H1 (cell line): ENCODE results near the gene ALPI. TPM values are rescaled to one million over a fixed set of nuclear protein-coding genes. Genes with fewer than 3 reads are reported as not detected.
"Not testable (repeated sequence)": the region's sequence is repeated elsewhere in the genome, so short reads cannot be mapped to it uniquely, and the experiment has no call there.

ENCODE experiments used
- CTCF ChIA-PET: fragments of 300-600 bp; sonication (Branson Sonifier 250); formaldehyde crosslinking; loops from one replicate; lab custom pipeline; 2021; ENCODE audit not compliant: partially characterized antibody; lab: Charles Lee
- POLR2A ChIA-PET: fragments of 300-600 bp; sonication (Branson Sonifier 250); formaldehyde crosslinking; loops from one replicate; lab custom pipeline; 2021; ENCODE audit warnings: inconsistent platforms; ENCODE audit not compliant: partially characterized antibody; lab: Charles Lee
- DNase-seq, 2 experiments: peaks; one replicate each; pipeline versions ENCODE4 v3.0.0 to v3.0.0-alpha.2; 2010 to 2022; ENCODE audit warnings: low spot score in 2 of 2, low read depth in 1 of 2, mixed read lengths in 1 of 2
- FAIRE-seq: peaks from 2 replicates; lab custom pipeline; 2011; peaks lifted over from hg19 to GRCh38; lab: Jason Lieb, UNC
- H2AFZ ChIP-seq: 2 replicates; pipeline ENCODE4 v1.8.1; 2012; ENCODE audit warnings: low read length, inconsistent platforms
- H2AK5ac ChIP-seq: 2 replicates; pipeline ENCODE4 v1.6.1; 2013; ENCODE audit warnings: low read depth, low read length
- H2BK120ac ChIP-seq: replicated peaks from 2 replicates; pipeline ENCODE3; 2013; ENCODE audit warnings: low read depth, low read length, inconsistent platforms
- H2BK12ac ChIP-seq: 2 replicates; pipeline ENCODE4 v1.6.1; 2013; ENCODE audit warnings: low read depth, low read length
- H2BK15ac ChIP-seq: 2 replicates; pipeline ENCODE4 v1.6.1; 2013; ENCODE audit warnings: low read length
- H2BK20ac ChIP-seq: 2 replicates; pipeline ENCODE4 v1.6.1; 2013; ENCODE audit warnings: low read length
- H2BK5ac ChIP-seq: 2 replicates; pipeline ENCODE4 v1.6.1; 2013; ENCODE audit warnings: low read depth, low read length
- H3K14ac ChIP-seq: 2 replicates; pipeline ENCODE4 v1.6.1; 2013; ENCODE audit warnings: inconsistent platforms; ENCODE audit not compliant: insufficient read length
- H3K18ac ChIP-seq: 2 replicates; pipeline ENCODE4 v1.6.1; 2013; ENCODE audit warnings: low read length; ENCODE audit errors: extremely low read depth
- H3K23ac ChIP-seq: 2 replicates; pipeline ENCODE4 v1.6.1; 2013; ENCODE audit warnings: inconsistent platforms; ENCODE audit not compliant: insufficient read length
- H3K23me2 ChIP-seq: 2 replicates; pipeline ENCODE4 v1.6.1; 2013; ENCODE audit warnings: low read depth, low read length
- H3K27ac ChIP-seq: 2 replicates; pipeline ENCODE4 v1.6.1; 2011; ENCODE audit warnings: low read depth, low read length, inconsistent platforms
- H3K27me3 ChIP-seq, 4 experiments: replicated peaks in 1 of 4; 1 replicate in 1 of 4; 2 replicates in 3 of 4; pipeline versions ENCODE4 v1.6.1 to v1.8.1; 2011 to 2013; ENCODE audit warnings: low read length in 3 of 4, mild to moderate bottlenecking in 3 of 4, inconsistent platforms in 2 of 4, mixed read lengths in 2 of 4, moderate library complexity in 1 of 4; ENCODE audit not compliant: control insufficient read depth in 3 of 4, insufficient read depth in 3 of 4; ENCODE audit errors: extremely low read depth in 1 of 4
- H3K36me3 ChIP-seq, 4 experiments: 2 replicates each; pipeline versions ENCODE4 v1.6.1 to v1.8.1; 2011 to 2013; ENCODE audit warnings: mild to moderate bottlenecking in 4 of 4, low read length in 3 of 4, moderate library complexity in 2 of 4, control low read depth in 1 of 4, inconsistent platforms in 1 of 4; ENCODE audit not compliant: insufficient read depth in 4 of 4, control insufficient read depth in 2 of 4
- H3K4ac ChIP-seq: replicated peaks from 2 replicates; pipeline ENCODE3; 2013; ENCODE audit warnings: low read length, low read depth, mixed read lengths, inconsistent platforms; ENCODE audit not compliant: insufficient read length
- H3K4me1 ChIP-seq, 4 experiments: replicated peaks in 1 of 4; 1 replicate in 1 of 4; 2 replicates in 3 of 4; pipeline versions ENCODE4 v1.6.1 to v1.8.1; 2011 to 2013; ENCODE audit warnings: low read length in 3 of 4, inconsistent platforms in 2 of 4, mixed read lengths in 1 of 4; ENCODE audit not compliant: insufficient read depth in 4 of 4, control insufficient read depth in 3 of 4
- H3K4me2 ChIP-seq, 2 experiments: 2 replicates each; pipeline versions ENCODE4 v1.6.1 to v1.8.1; 2011 to 2013; ENCODE audit warnings: low read depth in 2 of 2, low read length in 2 of 2, control low read depth in 1 of 2, inconsistent platforms in 1 of 2, mild to moderate bottlenecking in 1 of 2; ENCODE audit not compliant: insufficient read depth in 1 of 2
- H3K4me3 ChIP-seq, 4 experiments: fragments of 200-600, 300-600 bp in 1 of 4; sonication (generic), shearing (Covaris generic), sonication (Bioruptor Twin) in 1 of 4; 2 replicates each; pipeline versions ENCODE4 v1.5.1 to v1.8.1; 2011 to 2016; ENCODE audit warnings: low read length in 4 of 4, low read depth in 3 of 4, control low read depth in 2 of 4, inconsistent platforms in 2 of 4, mild to moderate bottlenecking in 2 of 4, mixed read lengths in 1 of 4, moderate library complexity in 1 of 4; ENCODE audit not compliant: insufficient read depth in 2 of 4; ENCODE audit errors: extremely low read depth in 1 of 4
- H3K56ac ChIP-seq: replicated peaks from 2 replicates; pipeline ENCODE3; 2013; ENCODE audit warnings: low read depth, mild to moderate bottlenecking, mixed read lengths, low read length, inconsistent platforms; ENCODE audit not compliant: insufficient read length
- H3K79me1 ChIP-seq: 2 replicates; pipeline ENCODE4 v1.6.1; 2013; ENCODE audit warnings: low read depth, low read length, control low read depth
- H3K79me2 ChIP-seq, 2 experiments: 2 replicates each; pipeline versions ENCODE4 v1.6.1 to v1.8.1; 2012 to 2013; ENCODE audit warnings: low read length in 2 of 2, mild to moderate bottlenecking in 2 of 2, inconsistent platforms in 1 of 2; ENCODE audit not compliant: insufficient read depth in 2 of 2, control insufficient read depth in 1 of 2
- H3K9ac ChIP-seq, 4 experiments: replicated peaks in 1 of 4; 1 replicate in 1 of 4; 2 replicates in 3 of 4; pipeline versions ENCODE4 v1.6.1 to v1.8.1; 2011 to 2013; ENCODE audit warnings: low read depth in 3 of 4, low read length in 3 of 4, control low read depth in 2 of 4, mild to moderate bottlenecking in 2 of 4, moderate library complexity in 2 of 4, inconsistent platforms in 1 of 4; ENCODE audit errors: extremely low read depth in 1 of 4
- H3K9me3 ChIP-seq, 2 experiments: 2 replicates each; pipeline versions ENCODE4 v1.6.1 to v1.8.1; 2012 to 2013; ENCODE audit warnings: mild to moderate bottlenecking in 2 of 2, moderate library complexity in 2 of 2, control low read depth in 1 of 2, inconsistent platforms in 1 of 2, low read depth in 1 of 2, low read length in 1 of 2, mixed read lengths in 1 of 2; ENCODE audit not compliant: insufficient read depth in 2 of 2
- H4K20me1 ChIP-seq, 2 experiments: replicated peaks in 1 of 2; 2 replicates each; pipeline versions ENCODE3 to v1.8.1; 2011 to 2013; ENCODE audit warnings: inconsistent platforms in 2 of 2, low read length in 2 of 2, mild to moderate bottlenecking in 1 of 2; ENCODE audit not compliant: insufficient read depth in 2 of 2, control insufficient read depth in 1 of 2
- H4K5ac ChIP-seq: 2 replicates; pipeline ENCODE4 v1.6.1; 2013; ENCODE audit warnings: low read length, low read depth, mixed read lengths, inconsistent platforms; ENCODE audit not compliant: insufficient read length
- H4K8ac ChIP-seq: 2 replicates; pipeline ENCODE4 v1.8.0; 2013; ENCODE audit warnings: mild to moderate bottlenecking, moderate library complexity, low read length, inconsistent platforms; ENCODE audit not compliant: insufficient read depth; ENCODE audit errors: extremely low read depth
- H4K91ac ChIP-seq: replicated peaks from 2 replicates; pipeline ENCODE3; 2013; ENCODE audit warnings: low read length, mixed read lengths, inconsistent platforms; ENCODE audit not compliant: insufficient read length
- JUN ChIP-seq: IDR thresholded peaks from 2 replicates; pipeline ENCODE4 v1.6.1; 2011; ENCODE audit warnings: low read depth, mild to moderate bottlenecking, improper control_type of control experiment, low read length
- NRF1 ChIP-seq: IDR thresholded peaks from 2 replicates; pipeline ENCODE4 v1.6.1; 2011; ENCODE audit warnings: mild to moderate bottlenecking, low read depth, low read length, improper control_type of control experiment
- RAD21 ChIP-seq, 2 experiments: IDR thresholded peaks in 1 of 2; conservative IDR thresholded peaks in 1 of 2; 2 replicates each; pipeline ENCODE4 v1.6.1; 2011; ENCODE audit warnings: low read depth in 2 of 2, low read length in 2 of 2, improper control_type of control experiment in 1 of 2, inconsistent platforms in 1 of 2, mild to moderate bottlenecking in 1 of 2, moderate library complexity in 1 of 2
- WGBS, 2 experiments: shearing (Covaris generic) in 1 of 2; methylation state at CpG; one replicate each; pipeline versions ENCODE4 v1.1.6 to v1.1.7; 2013 to 2015; ENCODE audit warnings: low lambda C conversion rate in 2 of 2, mixed read lengths in 2 of 2, inconsistent platforms in 1 of 2, low coverage in 1 of 2, missing lambda C conversion rate in 1 of 2; ENCODE audit not compliant: insufficient replicate concordance in 2 of 2, insufficient coverage in 1 of 2, insufficient read length in 1 of 2; ENCODE audit errors: extremely low coverage in 1 of 2, missing lambda C conversion rate in 1 of 2; 5-methylcytosine and 5-hydroxymethylcytosine counted together
- polyA plus RNA-seq, 7 experiments: library from polyadenylated mRNA; depleted of rRNA in 3 of 7; stranded (reverse) in 5 of 7; unstranded in 2 of 7; fragments of >200 nt in 5 of 7; fragments of 200-250 nt in 2 of 7; gene quantifications; 1 replicate in 5 of 7; 2 replicates in 1 of 7; 4 replicates in 1 of 7; pipeline versions ENCODE4 v1.2.1 to v1.2.3, GENCODE V29; 2011 to 2013; ENCODE audit warnings: missing spikeins in 2 of 7, mixed read lengths in 2 of 7
- total RNA-seq: library from RNA; stranded (reverse); fragmentation: NEBNext Ultra II Directional; extraction: Animal tissue kit (Norgen Biotek cat#: 25700); gene quantifications from 2 replicates; pipeline ENCODE4 v1.2.1, GENCODE V29; 2021
- TF ChIP-seq, protein P1 (sequence below): IDR thresholded peaks from 2 replicates; pipeline ENCODE4 v1.6.1; 2012; ENCODE audit warnings: inconsistent platforms

ALPI gene
- total and polyA plus RNA-seq, 2 of the 8 experiments (the other 6 are each of a cell fraction or from before 2014, with no cell fraction given) = not detected

DNA sequence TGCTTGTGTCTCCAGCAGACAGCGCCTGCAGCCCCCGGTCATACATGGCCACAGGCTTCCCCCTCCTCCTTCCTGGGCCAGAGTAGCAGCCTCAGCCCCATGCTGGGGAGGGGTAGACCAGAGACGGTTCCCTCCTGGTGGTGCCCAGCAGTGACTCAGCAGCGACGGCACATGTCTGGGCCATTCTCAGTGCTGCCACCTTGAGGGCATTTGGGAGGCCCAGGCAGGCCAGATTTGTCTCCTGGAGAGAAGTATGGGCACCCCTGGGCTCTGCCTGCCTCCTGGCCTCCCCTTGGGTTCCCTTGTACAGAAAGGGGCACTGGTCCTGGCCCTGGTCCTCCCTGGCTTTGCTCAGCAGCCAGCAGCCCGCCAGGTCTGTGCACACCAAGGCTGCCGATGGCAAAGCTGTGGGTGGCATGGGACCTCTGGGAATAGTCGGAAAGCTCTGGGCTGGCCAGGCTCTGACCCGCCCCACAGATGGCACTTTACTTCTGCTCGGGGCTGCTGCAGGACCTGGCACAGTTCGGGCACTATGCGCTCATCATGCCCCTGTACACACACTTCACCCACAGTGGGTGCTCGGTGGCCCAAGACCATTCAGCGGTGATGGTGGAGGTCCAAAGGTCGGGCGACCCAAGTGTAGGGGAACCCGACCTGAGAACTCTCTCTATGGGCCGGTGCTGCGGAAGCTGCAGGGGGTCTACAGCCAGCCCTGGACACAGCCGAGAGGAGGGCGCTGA is 11.4 kb upstream of the ALPI start (continued):
- TF ChIP-seq, protein P1, sequence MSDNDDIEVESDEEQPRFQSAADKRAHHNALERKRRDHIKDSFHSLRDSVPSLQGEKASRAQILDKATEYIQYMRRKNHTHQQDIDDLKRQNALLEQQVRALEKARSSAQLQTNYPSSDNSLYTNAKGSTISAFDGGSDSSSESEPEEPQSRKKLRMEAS = peak; percentile 97
- TF ChIP-seq JUN (no peak), RAD21 (IDR thresholded peaks at IDR 0.05 in 1 of 2, conservative IDR thresholded peaks at IDR 0.05 in 1 of 2; ENCODE audit: low read depth in 2 of 2, low read length in 2 of 2) (peak in 1 of 2 experiments; percentile 38; a peak in 2 of 4 replicates), NRF1 (no peak)

DNA sequence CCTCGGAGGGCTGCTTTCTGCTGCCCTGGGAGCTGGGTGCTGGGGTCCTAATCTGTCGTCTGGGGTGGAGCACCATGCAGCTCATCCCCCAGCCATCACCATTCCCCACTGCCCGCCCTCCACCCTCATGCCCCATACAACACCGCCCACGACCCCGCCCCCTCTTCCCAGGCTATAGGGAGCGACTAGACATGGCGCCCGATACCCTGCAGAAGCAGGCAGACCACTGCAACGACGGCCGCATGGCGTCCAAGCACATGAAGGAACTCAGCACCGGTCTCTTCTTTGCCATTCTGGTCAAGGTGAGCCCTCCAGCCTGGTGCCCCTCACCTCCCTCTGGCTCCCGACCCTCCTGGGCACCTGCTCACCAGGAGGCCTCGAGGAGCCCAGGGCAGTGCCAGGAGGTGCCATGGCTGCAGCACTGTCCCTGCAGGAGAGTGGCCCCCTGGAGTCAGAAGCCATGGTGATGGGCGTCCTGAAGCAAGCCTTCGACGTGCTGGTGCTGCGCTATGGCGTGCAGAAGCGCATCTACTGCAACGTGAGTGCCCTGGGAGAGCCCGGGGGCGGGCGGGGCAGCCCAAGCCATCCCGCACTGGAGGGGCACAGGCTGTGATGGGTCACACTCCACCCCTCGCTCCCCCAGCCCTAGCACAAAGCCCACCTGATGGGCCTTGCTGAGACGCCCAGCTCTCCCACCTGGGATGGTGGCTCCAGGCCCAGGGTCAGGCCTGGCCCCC is 10.6 kb upstream of the ALPI start:
- H2BK15ac ChIP-seq, H3K36me3 ChIP-seq, H3K27ac ChIP-seq, H2AFZ ChIP-seq, H3K79me2 ChIP-seq, H3K27me3 ChIP-seq, H3K4me2 ChIP-seq, DNase-seq, H3K14ac ChIP-seq, H4K8ac ChIP-seq, H4K91ac ChIP-seq, H3K23me2 ChIP-seq, H4K5ac ChIP-seq, H2BK20ac ChIP-seq, H3K9ac ChIP-seq, H3K18ac ChIP-seq, H2BK120ac ChIP-seq, H2BK5ac ChIP-seq, H3K4ac ChIP-seq, H3K23ac ChIP-seq, H4K20me1 ChIP-seq, H3K79me1 ChIP-seq, H3K9me3 ChIP-seq, FAIRE-seq, H3K56ac ChIP-seq, H2AK5ac ChIP-seq, H3K4me3 ChIP-seq: not testable (repeated sequence)
- ChIA-PET CTCF (interaction anchor here (0.6 to 3.6 kb wide), 33 partner anchors 11 to 535 kb away, joined by 3 to 108 read pairs (median 4); partner anchors contain the start of gene PRSS56), POLR2A (interaction anchor here (1.4 kb wide), 1 partner anchor 79 kb away, joined by 5 read pairs; no protein-coding TSS in a partner anchor)
- 100% methylated on average over 2 of the region's 29 CpGs; no CpG with 5 or more reads in 1 of the 2 experiments for WGBS, 2 experiments
- 0 out of 2 replicates have a peak overlapping the region, but pooled peaks have one; percentile 96 for H2BK12ac ChIP-seq
- H3K4me1 ChIP-seq = peaks cover 0 to 12% (median 2%) of the 10 kb centered on the region in 4 experiments; a peak in 5 of 7 replicates
